Endothelial cell of umbilical vein (primary cell): Measurements from ENCODE around the gene DCC. TPM values are rescaled to one million over a fixed set of nuclear protein-coding genes. Genes with fewer than 3 reads are reported as not detected.

Source experiments
- BruUV-seq: library from RNA; stranded (reverse); fragments of 400-500 nt; replicated peaks from 2 replicates; lab custom pipeline; 2021; lab: Mats Ljungman, UMichigan
- CTCF ChIA-PET: fragments of 300-600, 350-600 bp; sonication (Branson Sonifier 250); formaldehyde crosslinking; loops from one replicate; lab custom pipeline; 2021; ENCODE audit warnings: antibody characterized with exemption, inconsistent platforms; lab: Charles Lee
- POLR2A ChIA-PET: fragments of 300-600, 350-600 bp; sonication (Branson Sonifier 250); formaldehyde crosslinking; loops from one replicate; lab custom pipeline; 2021; ENCODE audit warnings: antibody characterized with exemption, inconsistent platforms; lab: Charles Lee
- DNase-seq: peaks from one replicate; pipeline ENCODE4 v3.0.0-alpha.2; 2011; ENCODE audit warnings: low read depth, low spot score
- FAIRE-seq: peaks from 2 replicates; lab custom pipeline; 2011; peaks lifted over from hg19 to GRCh38; lab: Jason Lieb, UNC
- H2AFZ ChIP-seq: 2 replicates; pipeline ENCODE4 v1.6.0; 2012; ENCODE audit warnings: low read depth, low read length, control low read depth, inconsistent platforms
- H3K27ac ChIP-seq: 2 replicates; pipeline ENCODE4 v1.5.1; 2011; ENCODE audit warnings: low read depth, mild to moderate bottlenecking, control low read depth, low read length, moderate library complexity; ENCODE audit not compliant: insufficient read depth
- H3K27me3 ChIP-seq, 2 experiments: 2 replicates each; pipeline versions ENCODE4 v1.6.0 to v1.6.1; 2011; ENCODE audit warnings: low read length in 2 of 2, mixed read lengths in 1 of 2; ENCODE audit not compliant: control insufficient read depth in 2 of 2, insufficient read depth in 2 of 2
- H3K36me3 ChIP-seq, 2 experiments: 2 replicates in 1 of 2; 3 replicates in 1 of 2; pipeline ENCODE4 v1.5.1; 2011; ENCODE audit warnings: low read length in 2 of 2, mild to moderate bottlenecking in 1 of 2, moderate library complexity in 1 of 2; ENCODE audit not compliant: control insufficient read depth in 2 of 2, insufficient read depth in 2 of 2; ENCODE audit errors: extremely low read depth in 1 of 2
- H3K4me1 ChIP-seq: 3 replicates; pipeline ENCODE4 v1.5.1; 2011; ENCODE audit warnings: mild to moderate bottlenecking, low read length; ENCODE audit not compliant: control insufficient read depth, insufficient read depth; ENCODE audit errors: extremely low read depth
- H3K4me2 ChIP-seq: 2 replicates; pipeline ENCODE4 v1.6.1; 2011; ENCODE audit warnings: low read length, control low read depth, mixed read lengths; ENCODE audit not compliant: insufficient read depth
- H3K4me3 ChIP-seq, 3 experiments: fragments of 200-600 bp in 1 of 3; sonication (generic), shearing (Covaris generic) in 1 of 3; replicated peaks in 1 of 3; 2 replicates each; pipeline ENCODE4 v1.5.1; 2011 to 2016; ENCODE audit warnings: control low read depth in 3 of 3, low read length in 3 of 3, mild to moderate bottlenecking in 2 of 3, inconsistent platforms in 1 of 3, low read depth in 1 of 3, moderate library complexity in 1 of 3; ENCODE audit not compliant: insufficient read depth in 1 of 3
- H3K79me2 ChIP-seq: 2 replicates; pipeline ENCODE4 v1.6.0; 2012; ENCODE audit warnings: low read length, inconsistent platforms; ENCODE audit not compliant: control insufficient read depth, insufficient read depth
- H3K9ac ChIP-seq: replicated peaks from 2 replicates; pipeline ENCODE3; 2011; ENCODE audit warnings: low read length, control low read depth; ENCODE audit not compliant: insufficient read depth; ENCODE audit errors: extremely low read depth
- H3K9me1 ChIP-seq: replicated peaks from 3 replicates; pipeline ENCODE4 v1.6.0; 2011; ENCODE audit warnings: mild to moderate bottlenecking, low read length; ENCODE audit not compliant: control insufficient read depth, insufficient read depth; ENCODE audit errors: extremely low read depth
- H3K9me3 ChIP-seq: replicated peaks from 2 replicates; pipeline ENCODE4 v1.5.1; 2012; ENCODE audit warnings: low read length, inconsistent platforms; ENCODE audit not compliant: control insufficient read depth, insufficient read depth
- H4K20me1 ChIP-seq: replicated peaks from 2 replicates; pipeline ENCODE3; 2011; ENCODE audit warnings: mild to moderate bottlenecking, low read length; ENCODE audit not compliant: control insufficient read depth, insufficient read depth; ENCODE audit errors: extremely low read depth
- CTCF ChIP-seq, 2 donors: IDR thresholded peaks; 1 replicate in 1 of 2; 2 replicates in 1 of 2; pipeline ENCODE4 v1.5.1; 2011; ENCODE audit warnings: low read length in 2 of 2, mild to moderate bottlenecking in 2 of 2, moderate library complexity in 2 of 2, control low read depth in 1 of 2, inconsistent platforms in 1 of 2, low read depth in 1 of 2; ENCODE audit not compliant: insufficient read depth in 1 of 2; ENCODE audit errors: extremely low read depth in 1 of 2
- EZH2 ChIP-seq: IDR thresholded peaks from 2 replicates; pipeline ENCODE4 v1.6.1; 2012; ENCODE audit warnings: borderline replicate concordance, low read depth, mild to moderate bottlenecking, moderate library complexity, low read length, inconsistent platforms; ENCODE audit not compliant: severe bottlenecking
- FOS ChIP-seq: IDR thresholded peaks from 2 replicates; pipeline ENCODE4 v1.6.1; 2011; ENCODE audit warnings: mild to moderate bottlenecking, low read length, moderate library complexity, borderline replicate concordance; ENCODE audit not compliant: insufficient read depth
- GATA2 ChIP-seq: IDR thresholded peaks from 2 replicates; pipeline ENCODE4 v1.7.0; 2011; ENCODE audit warnings: low read depth, mild to moderate bottlenecking, moderate library complexity, mixed read lengths, low read length; ENCODE audit not compliant: insufficient read length, insufficient read depth
- JUN ChIP-seq: IDR thresholded peaks from 2 replicates; pipeline ENCODE4 v1.6.1; 2011; ENCODE audit warnings: borderline replicate concordance, low read depth; ENCODE audit not compliant: insufficient read length, insufficient read depth
- MAX ChIP-seq: IDR thresholded peaks from 2 replicates; pipeline ENCODE4 v1.6.1; 2011; ENCODE audit not compliant: insufficient read depth, insufficient read length
- MYC ChIP-seq: IDR thresholded peaks from one replicate; pipeline ENCODE4 v1.6.1; 2011; ENCODE audit warnings: mild to moderate bottlenecking, low read depth, low read length
- POLR2A ChIP-seq: IDR thresholded peaks from 2 replicates; pipeline ENCODE4 v1.6.1; 2012; ENCODE audit warnings: low read depth, mild to moderate bottlenecking, control low read depth, low read length
- POLR2AphosphoS5 ChIP-seq: IDR thresholded peaks from 2 replicates; pipeline ENCODE4 v1.6.1; 2012; ENCODE audit warnings: low read depth, mild to moderate bottlenecking, control low read depth, low read length, moderate library complexity; ENCODE audit not compliant: insufficient read depth
- dilution Hi-C: fragments of 300-500 bp; cut with MboI; formaldehyde crosslinking; loops from one replicate; pipeline ENCODE4 v1.15.0; 2019; ENCODE audit warnings: low sequenced_read_pairs; ENCODE audit not compliant: extremely low pct_ligation_motif_present
- intact Hi-C: fragments of 100-400 bp; cut with micrococcal nuclease; formaldehyde crosslinking; loops from one replicate; pipeline ENCODE4 v1.10.0; 2022
- polyA plus RNA-seq, 4 experiments: library from polyadenylated mRNA; depleted of rRNA in 3 of 4; stranded (reverse) in 3 of 4; unstranded in 1 of 4; fragments of >200 nt; gene quantifications; 2 replicates each; pipeline versions ENCODE4 v1.2.1 to v1.2.3, GENCODE V29; 2011 to 2012; ENCODE audit warnings: missing spikeins in 1 of 4
- total RNA-seq: library from RNA; stranded (reverse); gene quantifications from 2 replicates; pipeline ENCODE4 v1.2.3, GENCODE V29; 2021

Gene DCC
- total and polyA plus RNA-seq, 2 donors (not counting 3 experiments of a cell fraction or from before 2014, with no cell fraction given): not detected

- Histone ChIP-seq H2AFZ (no peak overlapping the region), H3K36me3 (no peaks in the 10 kb centered on the region), H3K27ac (no peak overlapping the region), H4K20me1 (no peaks in the 10 kb centered on the region), H3K27me3 (no peaks in the 10 kb centered on the region), H3K4me1 (no peaks in the 10 kb centered on the region), H3K4me3 (no peak overlapping the region), H3K79me2 (no peaks in the 10 kb centered on the region), H3K9ac (no peak overlapping the region), H3K4me2 (no peak overlapping the region), H3K9me1 (no peaks in the 10 kb centered on the region), H3K9me3 (no peaks in the 10 kb centered on the region)
- BruUV-seq: no TSS peak
- ChIA-PET POLR2A (no interaction called here), CTCF (no interaction called here)
- DNase-seq: no peak
- intact Hi-C loops: no loop called here
- no peak for TF ChIP-seq CTCF (IDR thresholded peaks at IDR 0.05; ENCODE audit: extremely low read depth in 1 of 2, insufficient read depth in 1 of 2, low read depth in 1 of 2, low read length in 2 of 2)
- TF ChIP-seq GATA2: no peak
- TF ChIP-seq MYC: no peak
- no peak for TF ChIP-seq FOS
- TF ChIP-seq POLR2AphosphoS5: no peak
- no peak for TF ChIP-seq EZH2
- TF ChIP-seq POLR2A: no peak
- no peak for TF ChIP-seq JUN
- no peak for TF ChIP-seq MAX
- dilution Hi-C loops: no loop called here
- no peak for FAIRE-seq
Observed at GRCh38 chr18:52465391-52465790, 125.4 kb downstream of the DCC start.
